GM19467 (cell line): ENCODE data around the gene SORCS2.

Experiments used
- ATAC-seq: cut with Tn5 transposase; IDR thresholded peaks from one replicate; pipeline ENCODE4 v1.9.1; 2021; ENCODE audit warnings: mild to moderate bottlenecking, moderate library complexity; ENCODE audit not compliant: unreplicated experiment

SORCS2 gene

GRCh38 chr4:7365462-7366179 lies 173.3 kb downstream of the SORCS2 start:
- no peak for ATAC-seq

DNA sequence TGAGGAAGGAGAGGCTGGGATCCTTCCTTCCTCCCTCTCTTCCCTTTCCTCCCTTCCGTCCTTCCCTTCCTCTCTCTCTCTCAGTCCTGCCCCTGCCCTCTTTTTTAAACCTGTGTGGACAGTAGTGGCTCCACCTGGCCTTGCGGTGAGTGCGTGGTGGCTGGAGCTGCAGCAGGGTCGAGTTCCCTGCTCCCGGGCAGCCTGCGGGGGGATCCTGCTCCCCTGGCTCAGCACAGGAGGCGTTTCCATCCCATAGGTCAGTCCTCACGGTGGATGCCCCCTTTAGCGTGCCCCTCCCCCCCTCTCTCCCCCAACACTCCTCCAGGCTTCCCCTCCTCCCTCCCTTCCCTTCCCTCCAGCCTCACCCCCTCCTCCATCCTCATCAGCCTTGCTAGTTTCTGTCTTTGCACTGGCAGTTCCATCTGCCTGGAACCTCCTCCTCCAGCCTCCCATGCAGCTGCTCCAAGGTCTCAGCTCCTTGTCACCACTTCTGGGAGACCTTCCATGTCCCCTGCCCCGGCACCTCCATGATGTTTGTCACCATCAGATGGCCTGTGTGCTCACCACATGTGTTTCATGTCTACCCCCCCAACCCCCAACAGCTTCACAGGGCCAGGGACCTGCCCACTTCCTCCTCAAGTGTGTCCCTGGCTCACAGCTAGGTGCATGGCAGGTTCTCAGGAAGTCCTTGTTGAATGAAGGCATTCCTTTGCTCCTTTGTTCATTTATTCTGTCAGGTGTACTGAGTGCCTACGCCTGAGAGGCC lies 174.0 kb downstream of the SORCS2 start:
- ATAC-seq, result no peak

- ATAC-seq, result no peak
Measured at GRCh38 chr4:7366954-7367353, 174.6 kb downstream of the SORCS2 start.

- no peak for ATAC-seq
Measured at GRCh38 chr4:7367406-7367805, 175.1 kb downstream of the SORCS2 start.

DNA sequence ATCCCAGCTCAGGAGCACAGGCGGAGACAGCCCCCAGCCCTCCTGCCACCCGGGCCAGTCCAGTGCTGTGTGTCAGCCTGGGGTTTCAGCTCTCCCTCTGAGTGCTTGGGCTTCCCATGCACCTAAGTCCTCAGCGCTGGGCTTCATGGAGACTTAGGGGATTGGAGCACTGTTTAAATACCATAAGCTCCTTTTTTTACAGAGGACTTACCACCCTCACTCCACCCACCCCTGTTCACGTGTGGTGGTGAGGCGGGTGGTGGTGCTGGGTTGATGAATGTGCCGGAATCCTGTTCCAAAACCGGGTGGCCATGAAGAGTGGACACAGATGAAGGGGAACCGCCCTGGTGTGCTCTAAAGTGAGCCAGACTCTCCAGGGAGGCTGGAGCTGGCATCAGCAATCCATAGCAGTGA lies 175.5 kb downstream of the SORCS2 start:
- ATAC-seq, result no peak

- ATAC-seq, result no peak
Measured at GRCh38 chr4:7368296-7368695, 176.0 kb downstream of the SORCS2 start.

- no peak for ATAC-seq
Measured at GRCh38 chr4:7369511-7369910, 177.2 kb downstream of the SORCS2 start.

DNA sequence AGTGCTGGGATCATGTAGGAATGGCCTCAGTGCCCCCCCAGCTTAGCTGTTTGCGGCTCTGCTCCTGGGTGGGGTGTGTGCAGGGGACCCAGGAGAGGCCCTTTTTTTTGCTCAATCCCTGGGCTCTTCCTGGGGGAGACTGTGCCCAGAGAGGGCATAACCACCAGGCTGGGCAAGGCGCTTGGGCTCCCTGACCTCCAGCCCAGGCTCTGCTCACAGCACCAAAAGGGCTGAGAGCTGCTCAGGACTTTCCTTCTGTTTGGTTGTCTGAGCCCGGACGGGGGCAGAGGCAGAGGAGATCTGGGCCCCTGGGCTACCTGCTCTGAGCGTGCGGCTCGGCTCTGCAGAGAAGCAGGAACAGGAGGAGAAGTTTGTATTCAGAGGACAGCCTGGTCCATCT lies 177.7 kb downstream of the SORCS2 start:
- no peak for ATAC-seq

DNA sequence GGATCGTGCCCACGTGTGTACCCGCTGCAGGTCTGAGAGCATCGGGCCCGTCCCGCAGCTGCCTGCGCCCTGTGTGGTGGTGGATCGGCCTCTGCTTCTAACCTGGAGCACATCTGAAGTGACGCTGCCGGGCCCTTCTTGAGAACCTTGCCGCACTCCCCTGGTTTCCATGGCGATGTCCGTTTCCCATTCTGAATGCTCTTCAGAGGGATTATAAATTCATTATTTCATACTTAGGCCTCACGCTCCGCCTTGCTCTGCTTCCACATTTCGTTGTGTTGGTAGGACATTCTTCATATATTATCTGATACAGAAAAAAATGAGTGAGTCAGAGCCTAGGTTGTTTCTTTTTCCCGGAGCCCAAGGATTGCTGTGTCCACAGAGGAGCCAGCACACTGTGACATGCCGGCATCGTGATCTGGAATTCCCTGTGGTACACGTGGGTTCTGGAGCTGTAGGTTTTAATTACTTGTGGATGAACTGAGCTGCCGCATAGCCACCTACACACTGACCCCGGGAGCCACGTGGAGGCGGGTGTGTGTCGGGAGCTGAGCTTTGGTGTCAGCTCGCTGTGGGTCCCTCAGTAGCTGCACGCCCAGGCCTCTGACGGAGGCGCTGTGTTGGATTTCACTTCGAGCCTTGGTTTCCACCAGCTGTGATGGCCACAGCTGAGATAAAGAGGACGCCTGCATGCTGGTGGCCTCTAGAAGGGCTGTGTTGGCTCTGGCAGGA lies 179.0 kb downstream of the SORCS2 start:
- ATAC-seq, result no peak

DNA sequence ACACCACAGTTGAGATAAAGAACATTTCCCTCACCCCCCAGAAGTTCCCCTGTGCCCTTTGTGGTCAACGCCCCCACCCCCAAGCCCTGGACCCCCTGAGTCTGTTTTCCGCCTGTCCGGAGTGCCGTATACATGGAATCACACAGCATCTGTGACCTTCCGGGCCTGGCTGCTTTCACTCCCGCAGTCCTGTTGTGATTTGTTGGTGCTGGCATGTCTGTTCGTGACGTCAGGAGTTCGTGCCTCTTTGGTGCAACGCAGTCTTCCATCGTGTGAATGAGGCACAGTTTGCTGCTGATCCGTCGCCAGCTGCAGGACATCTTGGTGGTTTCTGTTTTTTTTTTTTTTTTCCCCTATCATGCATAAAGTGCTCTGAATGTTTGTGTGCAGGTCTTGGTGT lies 180.3 kb downstream of the SORCS2 start:
- no peak for ATAC-seq

- no peak for ATAC-seq
Measured at GRCh38 chr4:7374571-7374970, 182.2 kb downstream of the SORCS2 start.

DNA sequence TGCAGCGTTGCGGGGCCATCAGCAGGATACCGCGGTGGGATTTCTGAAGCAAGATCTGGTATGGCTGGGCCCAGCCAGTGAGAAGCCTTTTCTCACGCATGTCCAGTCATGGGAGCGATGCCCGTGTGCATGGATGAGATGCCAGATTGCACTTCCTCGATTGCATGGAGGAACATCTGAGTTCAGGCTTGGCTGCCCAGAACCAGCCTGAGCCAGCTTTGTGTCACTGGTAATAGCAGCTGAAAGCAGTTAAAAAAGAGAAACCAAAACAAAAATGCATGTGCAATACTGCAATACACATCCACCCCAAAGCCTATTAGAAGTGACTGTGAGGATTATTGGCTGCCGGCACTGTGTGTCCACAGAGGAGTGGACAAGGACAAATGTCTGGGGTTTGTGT lies 183.1 kb downstream of the SORCS2 start:
- ATAC-seq, result no peak

GRCh38 chr4:7377223-7377865 lies 185.0 kb downstream of the SORCS2 start:
- no peak for ATAC-seq

DNA sequence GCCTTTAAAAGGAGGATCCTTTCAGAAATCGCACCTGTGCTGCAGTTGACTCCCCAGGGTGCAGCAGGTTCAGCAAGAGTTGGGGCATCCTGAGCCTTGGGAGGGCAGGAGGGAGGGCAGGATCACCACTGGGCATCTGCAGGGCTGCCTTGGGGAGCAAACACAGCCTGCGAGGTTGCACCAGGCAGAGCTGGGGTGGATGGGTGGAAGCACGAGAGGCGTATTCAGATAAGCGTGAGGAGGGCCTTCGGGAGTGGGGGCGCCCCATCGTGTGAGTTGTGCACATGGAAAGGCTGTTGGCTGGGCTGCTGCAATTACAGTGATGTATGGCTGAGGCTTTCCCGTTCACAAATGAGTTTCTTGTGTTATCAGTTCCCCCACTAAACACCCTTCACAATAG lies 186.8 kb downstream of the SORCS2 start:
- no peak for ATAC-seq

DNA sequence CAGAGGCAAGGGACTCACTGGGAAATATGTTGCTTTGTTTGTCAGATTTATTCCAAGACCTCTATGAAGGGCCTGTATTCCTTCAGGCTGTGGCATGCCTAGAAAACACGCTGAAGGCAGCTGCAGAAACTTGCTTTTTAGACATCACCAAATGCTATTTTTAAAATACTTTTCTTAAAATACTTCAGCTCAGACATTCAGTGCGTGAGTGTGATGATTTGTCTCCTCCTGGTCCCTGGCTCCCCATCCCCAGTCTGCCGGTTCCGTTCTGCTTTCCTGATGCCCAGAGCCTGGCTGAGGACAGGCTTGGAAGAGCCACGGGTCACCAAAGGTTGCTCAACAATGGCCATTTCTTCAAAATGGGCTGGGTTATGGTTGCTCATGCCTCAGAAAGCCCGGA lies 187.4 kb downstream of the SORCS2 start:
- ATAC-seq, result no peak

DNA sequence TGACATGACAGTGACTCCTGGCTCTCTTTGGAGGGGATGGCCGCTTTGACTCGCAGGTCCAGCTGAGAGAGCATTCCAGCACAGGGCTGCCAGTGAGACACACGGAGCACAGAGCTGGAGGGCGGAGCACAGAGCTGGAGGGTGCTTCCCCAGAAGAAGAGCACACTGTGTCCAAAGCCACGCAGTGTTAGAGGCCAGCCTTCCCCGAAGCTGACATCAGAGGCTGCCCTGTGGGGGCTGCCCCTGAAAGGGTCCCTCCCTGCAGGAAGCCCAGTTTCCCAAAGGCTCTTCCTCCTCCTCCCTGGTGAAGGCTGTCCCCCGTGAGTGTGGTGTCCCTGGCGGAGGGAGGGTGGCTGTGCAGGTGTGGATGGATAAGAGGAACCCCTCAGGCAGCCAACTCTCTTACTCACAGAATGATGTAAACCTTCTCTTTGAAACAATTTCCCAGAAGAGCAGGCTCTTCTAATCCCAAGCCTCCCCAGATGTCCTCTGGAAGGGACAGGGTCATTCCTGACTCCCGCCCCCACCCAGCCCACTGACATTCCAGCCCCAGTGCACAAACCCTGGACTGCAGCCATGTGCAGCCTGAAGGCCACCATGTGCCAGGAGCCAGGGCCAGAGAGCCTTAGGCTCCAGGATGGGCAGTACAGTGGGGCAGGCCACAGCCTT lies 189.0 kb downstream of the SORCS2 start:
- ATAC-seq, result no peak

DNA sequence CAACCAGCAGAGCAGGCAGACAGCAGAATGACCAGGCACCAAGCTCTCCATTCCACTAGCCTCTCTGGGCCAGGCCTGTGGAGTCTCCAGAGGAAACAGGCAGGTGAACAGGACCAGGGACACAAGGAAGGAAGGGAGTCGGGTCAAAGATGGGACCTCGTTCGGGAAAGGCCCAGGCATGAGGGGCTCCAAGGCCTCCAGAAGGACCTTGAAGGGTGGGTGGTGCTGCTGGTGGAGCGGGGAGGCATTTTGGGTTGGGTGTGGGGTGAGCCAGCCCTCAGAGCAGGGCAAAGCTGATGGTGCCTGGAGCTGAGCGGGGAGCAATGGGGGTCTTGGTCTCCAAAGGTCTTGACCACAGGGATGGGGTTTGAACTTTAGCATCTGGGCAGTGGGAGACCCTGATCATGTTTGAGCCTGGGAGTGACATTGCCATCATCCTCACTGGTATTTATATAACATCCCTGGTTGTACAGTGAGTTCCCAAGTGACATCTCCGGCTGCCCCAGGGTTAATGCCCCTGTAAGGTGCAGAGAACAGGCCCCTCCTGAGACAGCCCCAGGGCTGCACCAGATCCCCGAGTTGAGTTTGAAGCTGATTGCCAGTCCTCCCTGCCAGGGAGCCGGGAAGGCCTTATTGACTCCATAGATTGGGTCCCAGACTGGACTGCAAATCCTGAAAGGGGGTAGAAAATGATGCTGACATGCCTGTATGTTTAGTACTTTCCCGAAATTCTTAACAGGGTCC lies 189.7 kb downstream of the SORCS2 start:
- no peak for ATAC-seq

DNA sequence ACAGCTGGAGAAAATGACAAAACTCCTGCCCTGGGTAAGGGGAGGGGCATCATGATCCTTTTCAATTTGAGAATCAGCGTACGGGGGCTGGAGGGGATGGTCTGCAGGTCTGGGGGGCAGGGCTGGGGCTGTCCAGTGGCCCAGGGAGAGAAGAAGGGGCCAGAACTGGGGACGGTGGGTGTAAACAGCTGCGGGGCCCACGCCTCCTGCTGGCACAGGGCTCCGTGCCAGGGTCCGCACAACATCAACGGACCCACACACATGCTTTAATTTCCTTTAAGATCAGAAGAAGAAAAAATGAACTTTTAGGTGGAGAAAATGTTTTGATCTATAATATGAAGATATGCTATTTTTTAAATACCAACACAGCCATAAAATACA lies 190.3 kb downstream of the SORCS2 start:
- no peak for ATAC-seq

DNA sequence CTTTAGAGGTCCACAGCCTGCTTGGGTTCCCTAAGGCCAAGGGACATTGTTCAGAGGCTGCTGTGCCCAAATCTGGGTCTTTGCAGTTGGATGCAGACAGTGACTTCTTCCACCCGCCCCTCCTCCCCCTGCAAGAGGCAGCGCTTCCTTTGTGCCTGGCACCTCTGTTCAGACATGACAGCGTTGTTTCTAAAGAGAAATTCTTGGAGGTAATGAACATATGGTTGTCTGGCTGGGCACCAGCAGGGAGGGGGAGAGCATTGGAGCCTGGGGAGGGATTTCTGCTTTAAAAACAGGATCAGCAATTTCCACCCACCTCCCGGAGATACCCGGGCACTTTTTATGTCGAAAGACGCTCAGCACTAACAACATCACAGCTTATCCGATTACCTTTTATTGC lies 190.9 kb downstream of the SORCS2 start:
- ATAC-seq, result no peak
